ENCODE results near the gene SEMA3D. TPM values are rescaled to one million over a fixed set of nuclear protein-coding genes. Genes with fewer than 3 reads are reported as not detected.

SEMA3D gene
- polyA plus RNA-seq, 1 donor: 57.7 TPM

- no peak for DNase-seq
These were observed 108.7 kb downstream of the SEMA3D start for GRCh38 chr7:85078181-85078580.

- DNase-seq: no peak
These were observed 111.0 kb downstream of the SEMA3D start for GRCh38 chr7:85075864-85076263.

GRCh38 chr7:85074992-85075391 lies 111.9 kb downstream of the SEMA3D start:
- DNase-seq: no peak

GRCh38 chr7:85074016-85074415 lies 112.8 kb downstream of the SEMA3D start:
- DNase-seq: no peak

GRCh38 chr7:85070967-85071628 lies 115.8 kb downstream of the SEMA3D start:
- no peak for DNase-seq

GRCh38 chr7:85068799-85069198 lies 118.1 kb downstream of the SEMA3D start:
- DNase-seq: no peak

- no peak for DNase-seq
These were observed 119.5 kb downstream of the SEMA3D start for GRCh38 chr7:85067371-85067770.

- no peak for DNase-seq
These were observed 120.9 kb downstream of the SEMA3D start for GRCh38 chr7:85065888-85066485.

- no peak for DNase-seq
These were observed 121.5 kb downstream of the SEMA3D start for GRCh38 chr7:85065306-85065705.

- no peak for DNase-seq
These were observed 124.2 kb downstream of the SEMA3D start for GRCh38 chr7:85062651-85063050.

- DNase-seq: no peak
These were observed 125.4 kb downstream of the SEMA3D start for GRCh38 chr7:85061456-85061855.

- no peak for DNase-seq
These were observed 126.2 kb downstream of the SEMA3D start for GRCh38 chr7:85060696-85061095.

GRCh38 chr7:85055906-85056305 lies 130.9 kb downstream of the SEMA3D start:
- DNase-seq: no peak

- DNase-seq: no peak
These were observed 131.7 kb downstream of the SEMA3D start for GRCh38 chr7:85055196-85055595.

- DNase-seq: no peak
These were observed 132.6 kb downstream of the SEMA3D start for GRCh38 chr7:85054306-85054705.

- DNase-seq: no peak
These were observed 134.0 kb downstream of the SEMA3D start for GRCh38 chr7:85052894-85053293.

GRCh38 chr7:85052056-85052737 lies 134.7 kb downstream of the SEMA3D start:
- no peak for DNase-seq

- no peak for DNase-seq
These were observed 140.3 kb downstream of the SEMA3D start for GRCh38 chr7:85046534-85046933.

GRCh38 chr7:85041605-85042216 lies 145.1 kb downstream of the SEMA3D start:
- peak; percentile 78 for DNase-seq

- no peak for DNase-seq
These were observed 147.5 kb downstream of the SEMA3D start for GRCh38 chr7:85039196-85039923.

GRCh38 chr7:85038466-85038865 lies 148.4 kb downstream of the SEMA3D start:
- DNase-seq: no peak

GRCh38 chr7:85033263-85033662 lies 153.6 kb downstream of the SEMA3D start:
- DNase-seq: no peak
